ENCODE results near the gene EHBP1L1. TPM values are rescaled to one million over a fixed set of nuclear protein-coding genes. Genes with fewer than 3 reads are reported as not detected.

The EHBP1L1 gene
- total RNA-seq, 2 donors from 2014 or later: 126 to 167 TPM

GRCh38 chr11:65554057-65554818 lies 21.6 kb upstream of the EHBP1L1 start:
- ATAC-seq (replicated peaks): no peak
- Mint-ChIP-seq H3K4me1 (peaks cover 45% of the 10 kb centered on the region), H3K27me3 (no peaks in the 10 kb centered on the region), H3K4me3 (peak overlapping the region; percentile 82), H3K36me3 (ENCODE audit: low read depth) (peaks cover 44% of the 10 kb centered on the region), H3K27ac (peak overlapping the region; percentile 75), H3K9me3 (no peaks in the 10 kb centered on the region)

- peak overlapping the region; percentile 75 for H3K27ac Mint-ChIP-seq
- H3K9me3 Mint-ChIP-seq: no peaks in the 10 kb centered on the region
- ATAC-seq (replicated peaks): no peak
Observed at GRCh38 chr11:65554842-65555430, 20.9 kb upstream of the EHBP1L1 start.

GRCh38 chr11:65555693-65556231 lies 20.1 kb upstream of the EHBP1L1 start:
- Mint-ChIP-seq H3K4me1 (peaks cover 58% of the 10 kb centered on the region), H3K36me3 (ENCODE audit: low read depth) (peaks cover 29% of the 10 kb centered on the region), H3K9me3 (no peaks in the 10 kb centered on the region), H3K27ac (peak overlapping the region; percentile 75), H3K27me3 (no peaks in the 10 kb centered on the region), H3K4me3 (peak overlapping the region; percentile 82)
- peak; percentile 52 for ATAC-seq (replicated peaks)

More at GRCh38 chr11:65554842-65555430, 20.9 kb upstream of the EHBP1L1 start:
- Mint-ChIP-seq H3K4me1 (peaks cover 50% of the 10 kb centered on the region), H3K27me3 (no peaks in the 10 kb centered on the region), H3K4me3 (peak overlapping the region; percentile 82), H3K36me3 (ENCODE audit: low read depth) (peaks cover 37% of the 10 kb centered on the region)

- Mint-ChIP-seq H3K9me3 (no peaks in the 10 kb centered on the region), H3K27me3 (no peaks in the 10 kb centered on the region), H3K27ac (peak overlapping the region; percentile 75), H3K4me1 (peaks cover 55% of the 10 kb centered on the region), H3K4me3 (peak overlapping the region; percentile 82), H3K36me3 (ENCODE audit: low read depth) (peaks cover 22% of the 10 kb centered on the region)
- no peak for ATAC-seq (replicated peaks)
Observed at GRCh38 chr11:65556470-65557279, 19.2 kb upstream of the EHBP1L1 start.

GRCh38 chr11:65557280-65558001 lies 18.4 kb upstream of the EHBP1L1 start:
- H3K36me3 Mint-ChIP-seq (ENCODE audit: low read depth): peaks cover 14% of the 10 kb centered on the region
- peak overlapping the region; percentile 82 for H3K4me3 Mint-ChIP-seq
- no peaks in the 10 kb centered on the region for H3K27me3 Mint-ChIP-seq
- peaks cover 52% of the 10 kb centered on the region for H3K4me1 Mint-ChIP-seq
- ATAC-seq (replicated peaks): peak; percentile 5
- no peaks in the 10 kb centered on the region for H3K9me3 Mint-ChIP-seq
- H3K27ac Mint-ChIP-seq: peak overlapping the region; percentile 75

- Mint-ChIP-seq H3K27ac (peak within 1 kb of the TSS; percentile 75), H3K36me3 (ENCODE audit: low read depth) (peaks cover 11% of the 10 kb centered on the region), H3K9me3 (no peaks in the 10 kb centered on the region), H3K27me3 (no peaks in the 10 kb centered on the region), H3K4me3 (peak within 1 kb of the TSS; percentile 82), H3K4me1 (peaks cover 46% of the 10 kb centered on the region)
- peak; percentile 48 for ATAC-seq (replicated peaks)
Observed at GRCh38 chr11:65558002-65558929, 17.6 kb upstream of the EHBP1L1 start, which contains the start of gene LTBP3. TSS of gene LTBP3 (minus strand) at chr11:65558359. CDS start at chr11:65557959, 400 bp downstream.

- Mint-ChIP-seq H3K36me3 (ENCODE audit: low read depth) (peaks cover 11% of the 10 kb centered on the region), H3K4me3 (peak overlapping the region; percentile 82), H3K9me3 (no peaks in the 10 kb centered on the region), H3K4me1 (peaks cover 46% of the 10 kb centered on the region), H3K27me3 (no peaks in the 10 kb centered on the region), H3K27ac (peak overlapping the region; percentile 21)
- ATAC-seq (replicated peaks): no peak
Observed at GRCh38 chr11:65558930-65559509, 16.8 kb upstream of the EHBP1L1 start.

GRCh38 chr11:65559535-65559934 lies 16.3 kb upstream of the EHBP1L1 start:
- ATAC-seq (replicated peaks): peak; percentile 62
- Mint-ChIP-seq H3K9me3 (no peaks in the 10 kb centered on the region), H3K4me3 (peak overlapping the region; percentile 82), H3K27ac (peak overlapping the region; percentile 21), H3K36me3 (ENCODE audit: low read depth) (peaks cover 10% of the 10 kb centered on the region), H3K4me1 (peaks cover 43% of the 10 kb centered on the region), H3K27me3 (no peaks in the 10 kb centered on the region)

- peaks cover 5% of the 10 kb centered on the region for H3K36me3 Mint-ChIP-seq (ENCODE audit: low read depth)
- H3K4me3 Mint-ChIP-seq: peak overlapping the region; percentile 82
- H3K27ac Mint-ChIP-seq: peak overlapping the region; percentile 21
- ATAC-seq (replicated peaks): peak; percentile 18
- no peaks in the 10 kb centered on the region for H3K27me3 Mint-ChIP-seq
- peaks cover 37% of the 10 kb centered on the region for H3K4me1 Mint-ChIP-seq
- H3K9me3 Mint-ChIP-seq: no peaks in the 10 kb centered on the region
Observed at GRCh38 chr11:65559951-65560537, 15.8 kb upstream of the EHBP1L1 start.

- Mint-ChIP-seq H3K27me3 (no peaks in the 10 kb centered on the region), H3K4me3 (peak overlapping the region; percentile 82), H3K27ac (peak overlapping the region; percentile 21), H3K36me3 (ENCODE audit: low read depth) (no peaks in the 10 kb centered on the region), H3K9me3 (no peaks in the 10 kb centered on the region), H3K4me1 (peaks cover 35% of the 10 kb centered on the region)
- ATAC-seq (replicated peaks): no peak
Observed at GRCh38 chr11:65560555-65561418, 15.1 kb upstream of the EHBP1L1 start.

- no peak for ATAC-seq (replicated peaks)
- H3K4me1 Mint-ChIP-seq: peaks cover 31% of the 10 kb centered on the region
- no peaks in the 10 kb centered on the region for H3K9me3 Mint-ChIP-seq
- no peaks in the 10 kb centered on the region for H3K27me3 Mint-ChIP-seq
- no peaks in the 10 kb centered on the region for H3K36me3 Mint-ChIP-seq (ENCODE audit: low read depth)
- H3K4me3 Mint-ChIP-seq: no peak overlapping the region
- H3K27ac Mint-ChIP-seq: peak overlapping the region; percentile 49
Observed at GRCh38 chr11:65562020-65562419, 13.8 kb upstream of the EHBP1L1 start.

- Mint-ChIP-seq H3K27me3 (no peaks in the 10 kb centered on the region), H3K9me3 (no peaks in the 10 kb centered on the region), H3K27ac (no peak overlapping the region), H3K36me3 (ENCODE audit: low read depth) (peaks cover under 1% of the 10 kb centered on the region), H3K4me1 (peaks cover 31% of the 10 kb centered on the region), H3K4me3 (no peak overlapping the region)
- ATAC-seq (replicated peaks): no peak
Observed at GRCh38 chr11:65562788-65563187, 13.1 kb upstream of the EHBP1L1 start.
